ENCODE measurements around the gene PLEKHA7.
"Not testable (repeated sequence)": the region's sequence is repeated elsewhere in the genome, so short reads cannot be mapped to it uniquely, and the experiment has no call there.

PLEKHA7 gene

GRCh38 chr11:17014321-17014832 is at the start of gene PLEKHA7:
TSS of gene PLEKHA7 (minus strand) at chr11:17014414. CDS start at chr11:17014401, 13 bp downstream.
- DNase-seq (ENCODE audit: low read depth): no peak

GRCh38 chr11:17063171-17064002 is 49.2 kb upstream of the PLEKHA7 start:
- DNase-seq (ENCODE audit: low read depth): peak; percentile 31
- H3K4me3 ChIP-seq (ENCODE audit: low read depth, low read length): no peak overlapping the region
- TF ChIP-seq, protein P1, sequence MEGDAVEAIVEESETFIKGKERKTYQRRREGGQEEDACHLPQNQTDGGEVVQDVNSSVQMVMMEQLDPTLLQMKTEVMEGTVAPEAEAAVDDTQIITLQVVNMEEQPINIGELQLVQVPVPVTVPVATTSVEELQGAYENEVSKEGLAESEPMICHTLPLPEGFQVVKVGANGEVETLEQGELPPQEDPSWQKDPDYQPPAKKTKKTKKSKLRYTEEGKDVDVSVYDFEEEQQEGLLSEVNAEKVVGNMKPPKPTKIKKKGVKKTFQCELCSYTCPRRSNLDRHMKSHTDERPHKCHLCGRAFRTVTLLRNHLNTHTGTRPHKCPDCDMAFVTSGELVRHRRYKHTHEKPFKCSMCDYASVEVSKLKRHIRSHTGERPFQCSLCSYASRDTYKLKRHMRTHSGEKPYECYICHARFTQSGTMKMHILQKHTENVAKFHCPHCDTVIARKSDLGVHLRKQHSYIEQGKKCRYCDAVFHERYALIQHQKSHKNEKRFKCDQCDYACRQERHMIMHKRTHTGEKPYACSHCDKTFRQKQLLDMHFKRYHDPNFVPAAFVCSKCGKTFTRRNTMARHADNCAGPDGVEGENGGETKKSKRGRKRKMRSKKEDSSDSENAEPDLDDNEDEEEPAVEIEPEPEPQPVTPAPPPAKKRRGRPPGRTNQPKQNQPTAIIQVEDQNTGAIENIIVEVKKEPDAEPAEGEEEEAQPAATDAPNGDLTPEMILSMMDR (IDR thresholded peaks at IDR 0.05; ENCODE audit: low read depth, low read length, missing control alignments): peak; percentile 91
- in situ Hi-C loops (cut with HindIII; ENCODE audit: low sequenced_read_pairs): loop anchor here (5.0 to 10.0 kb wide), 2 partner anchors 126 to 279 kb away; no protein-coding TSS in a partner anchor

More at GRCh38 chr11:17014321-17014832, at the start of gene PLEKHA7:
- in situ Hi-C loops (cut with HindIII; ENCODE audit: low sequenced_read_pairs): no loop called here
- TF ChIP-seq, protein P1 (IDR thresholded peaks at IDR 0.05; ENCODE audit: low read depth, low read length, missing control alignments): no peak
- peak within 1 kb of the TSS; percentile 50 for H3K4me3 ChIP-seq (ENCODE audit: low read depth, low read length)

DNA sequence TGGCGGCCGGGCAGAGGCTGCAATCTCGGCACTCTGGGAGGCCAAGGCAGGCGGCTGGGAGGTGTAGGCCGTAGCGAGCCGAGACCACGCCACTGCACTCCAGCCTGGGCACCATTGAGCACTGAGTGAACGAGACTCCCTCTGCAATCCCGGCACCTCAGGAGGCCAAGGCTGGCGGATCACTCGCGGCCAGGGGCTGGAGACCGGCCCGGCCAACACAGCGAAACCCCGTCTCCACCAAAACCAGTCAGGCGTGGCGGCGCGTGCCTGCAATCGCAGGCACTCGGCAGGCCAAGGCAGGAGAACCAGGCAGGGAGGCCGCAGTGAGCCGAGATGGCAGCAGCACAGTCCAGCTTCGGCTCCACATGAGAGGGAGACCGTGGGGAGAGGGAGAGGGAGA is 36.9 kb upstream of the PLEKHA7 start:
- H3K4me3 ChIP-seq (ENCODE audit: low read depth, low read length); DNase-seq (ENCODE audit: low read depth); in situ Hi-C loops (cut with HindIII; ENCODE audit: low sequenced_read_pairs): not testable (repeated sequence)

DNA sequence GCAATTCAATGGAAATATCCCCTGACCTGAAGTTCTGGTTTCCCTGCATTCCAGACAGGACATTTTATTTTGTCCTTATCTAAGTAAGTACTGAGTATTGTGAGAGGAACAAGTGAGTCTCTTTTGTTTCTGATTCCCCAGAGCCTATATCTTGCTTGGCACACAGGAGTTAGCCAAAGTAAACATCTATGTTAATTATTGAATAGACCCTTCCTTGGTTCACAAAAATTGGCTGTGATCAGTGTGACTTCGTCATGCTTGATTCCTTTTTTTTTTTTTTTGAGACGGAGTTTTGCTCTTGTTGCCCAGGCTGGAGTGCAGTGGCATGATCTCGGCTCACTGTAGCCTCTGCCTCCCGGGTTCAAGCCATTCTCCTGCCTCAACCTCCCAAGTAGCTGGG is 34.3 kb upstream of the PLEKHA7 start:
- H3K4me3 ChIP-seq (ENCODE audit: low read depth, low read length); DNase-seq (ENCODE audit: low read depth); in situ Hi-C loops (cut with HindIII; ENCODE audit: low sequenced_read_pairs): not testable (repeated sequence)

GRCh38 chr11:17046690-17047089 is 32.5 kb upstream of the PLEKHA7 start:
- in situ Hi-C loops (cut with HindIII; ENCODE audit: low sequenced_read_pairs): no loop called here
- H3K4me3 ChIP-seq (ENCODE audit: low read depth, low read length): no peak overlapping the region
- TF ChIP-seq, protein P1 (IDR thresholded peaks at IDR 0.05; ENCODE audit: low read depth, low read length, missing control alignments): no peak
- no peak for DNase-seq (ENCODE audit: low read depth)

DNA sequence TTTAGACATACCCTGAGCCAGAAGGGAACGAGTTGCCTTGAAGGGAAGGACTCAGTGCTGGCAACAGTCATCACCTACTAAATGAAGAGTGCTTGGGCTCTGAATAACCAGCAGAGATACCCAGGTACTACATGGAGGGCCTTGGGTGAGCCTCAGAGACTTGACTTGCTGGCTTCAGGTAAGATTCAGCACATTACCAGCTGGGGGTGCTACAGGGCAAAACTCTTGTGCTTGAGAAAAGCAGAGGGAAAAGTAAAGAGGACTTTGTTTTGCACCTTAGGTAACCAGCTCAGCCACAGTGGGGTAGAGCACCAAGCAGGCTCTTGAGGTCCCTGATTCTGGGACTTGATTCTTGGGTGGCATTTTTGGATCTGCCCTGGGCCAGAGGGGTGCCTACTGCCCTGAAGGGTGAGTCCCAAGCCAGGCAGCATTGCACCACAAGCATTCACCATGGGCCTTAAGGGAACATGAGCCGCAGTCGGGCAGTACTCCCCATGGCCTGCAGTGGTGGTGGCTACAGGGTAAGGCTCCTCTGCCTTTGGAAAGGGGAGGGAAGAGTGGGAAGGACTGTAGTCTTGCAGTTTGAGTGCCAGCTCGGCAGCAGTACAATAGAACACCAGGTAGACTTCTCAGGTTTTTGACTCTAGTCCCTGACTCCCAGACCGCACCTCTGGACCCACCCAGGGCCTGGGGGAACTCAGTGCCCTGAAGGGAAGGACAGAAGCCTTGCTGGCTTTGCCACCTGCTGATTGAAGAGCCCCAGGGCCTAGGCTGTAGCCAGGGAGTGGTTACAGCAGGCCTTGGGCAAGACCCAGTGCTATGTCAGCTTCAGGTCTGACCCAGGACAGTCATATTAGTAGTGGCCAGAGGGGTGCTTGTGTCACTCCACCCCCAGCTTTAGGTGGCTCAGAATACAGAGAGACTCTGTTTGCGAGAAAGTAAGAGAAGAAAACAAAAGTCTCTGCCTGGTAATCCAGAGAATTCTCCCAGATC is 22.7 kb upstream of the PLEKHA7 start:
- TF ChIP-seq, protein P1 (IDR thresholded peaks at IDR 0.05; ENCODE audit: low read depth, low read length, missing control alignments): no peak
- in situ Hi-C loops (cut with HindIII; ENCODE audit: low sequenced_read_pairs): no loop called here
- H3K4me3 ChIP-seq (ENCODE audit: low read depth, low read length): no peak overlapping the region
- DNase-seq (ENCODE audit: low read depth): no peak

DNA sequence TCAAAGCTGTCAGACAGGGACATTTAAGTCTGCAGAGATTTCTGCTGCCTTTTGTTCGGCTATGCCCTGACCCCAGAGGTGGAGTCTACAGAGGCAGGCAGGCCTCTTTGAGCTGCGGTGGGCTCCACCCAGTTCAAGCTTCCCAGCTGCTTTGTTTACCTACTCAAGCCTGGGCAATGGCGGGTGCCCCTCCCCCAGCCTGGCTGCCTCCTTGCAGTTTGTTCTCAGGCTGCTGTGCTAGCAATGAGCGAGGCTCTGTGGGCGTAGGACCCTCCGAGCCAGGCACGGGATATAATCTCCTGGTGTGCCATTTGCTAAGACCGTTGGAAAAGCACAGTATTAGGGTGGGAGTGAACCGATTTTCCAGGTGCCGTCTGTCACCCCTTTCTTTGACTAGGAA is 19.8 kb upstream of the PLEKHA7 start:
- H3K4me3 ChIP-seq (ENCODE audit: low read depth, low read length); DNase-seq (ENCODE audit: low read depth); in situ Hi-C loops (cut with HindIII; ENCODE audit: low sequenced_read_pairs): not testable (repeated sequence)
